Activated T-cell treated with anti-CD3 and anti-CD28 coated beads, Interleukin-2, amount 50 U/mL, for 72 hours (primary cell): ENCODE results near the gene LRBA. TPM values are rescaled to one million over a fixed set of nuclear protein-coding genes. Genes with fewer than 3 reads are reported as not detected.
A peak's percentile ranks its signal among the peaks of the same experiment; 100 is the strongest.

Source experiments
- ATAC-seq, 2 donors: fragments of 150-1000 bp; cut with Tn5 transposase; replicated peaks in 1 of 2; 2 replicates each; pipeline ENCODE4 v1.10.0; 2021; ENCODE audit warnings: moderate library complexity in 2 of 2, mild to moderate bottlenecking in 1 of 2
- DNase-seq, 2 donors: peaks; one replicate each; pipeline ENCODE4 v3.0.0; 2021 to 2022; ENCODE audit warnings: mixed read lengths in 1 of 2
- H3K27ac Mint-ChIP-seq: one replicate; pipeline ENCODE4 v1.8.0; 2022; ENCODE audit warnings: mild to moderate bottlenecking, moderate library complexity, mixed read lengths
- H3K27me3 Mint-ChIP-seq: one replicate; pipeline ENCODE4 v1.8.0; 2022; ENCODE audit warnings: low read depth, mixed read lengths
- H3K36me3 Mint-ChIP-seq, 2 donors: one replicate each; pipeline ENCODE4 v1.8.0; 2022; ENCODE audit warnings: mixed read lengths in 2 of 2, mild to moderate bottlenecking in 1 of 2; ENCODE audit not compliant: insufficient read depth in 2 of 2
- H3K4me1 Mint-ChIP-seq: one replicate; pipeline ENCODE4 v1.8.0; 2022; ENCODE audit warnings: low read depth, mixed read lengths
- H3K4me3 Mint-ChIP-seq, 2 donors: one replicate each; pipeline ENCODE4 v1.8.0; 2022; ENCODE audit warnings: mild to moderate bottlenecking in 2 of 2, mixed read lengths in 2 of 2, moderate library complexity in 2 of 2
- H3K9me3 Mint-ChIP-seq, 2 donors: one replicate each; pipeline ENCODE4 v1.8.0; 2022; ENCODE audit warnings: mixed read lengths in 2 of 2
- total RNA-seq, 2 donors: library from RNA; stranded (reverse); gene quantifications; one replicate each; pipeline ENCODE4 v1.2.3, GENCODE V29; 2022

LRBA gene
- total RNA-seq, 2 donors from 2014 or later = 46.3 to 56.6 TPM

DNA sequence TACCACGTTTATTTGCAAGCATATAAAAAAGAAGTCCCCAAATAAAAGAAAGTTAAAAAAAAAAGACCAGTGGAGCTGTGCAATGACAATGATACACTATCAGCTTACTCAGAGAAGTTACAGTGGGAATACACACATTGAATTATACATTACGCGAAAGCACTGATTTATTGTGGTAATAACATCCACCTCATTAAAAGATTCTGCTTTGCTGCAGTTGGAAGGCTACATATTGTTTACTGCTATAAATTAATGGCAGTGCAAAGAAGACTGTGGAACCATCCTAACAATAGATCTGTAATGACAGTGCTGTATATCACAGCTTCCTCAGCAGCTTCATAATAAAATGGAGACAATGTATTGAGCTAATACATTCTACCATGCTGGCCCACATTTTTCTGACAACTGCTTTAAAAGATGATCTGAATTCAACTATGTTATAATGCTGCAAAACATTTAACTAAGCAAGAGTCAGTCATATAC lies 575.6 kb downstream of the LRBA start:
- ATAC-seq = no peak
- Mint-ChIP-seq H3K9me3 (peaks cover 0 to 3% of the 10 kb centered on the region in 2 donors), H3K27me3 (no peaks in the 10 kb centered on the region), H3K4me1 (peaks cover 21% of the 10 kb centered on the region), H3K27ac (peak overlapping the region; percentile 50), H3K36me3 (peaks cover 4 to 12% of the 10 kb centered on the region in 2 donors), H3K4me3 (no peak overlapping the region)
- DNase-seq = no peak

DNA sequence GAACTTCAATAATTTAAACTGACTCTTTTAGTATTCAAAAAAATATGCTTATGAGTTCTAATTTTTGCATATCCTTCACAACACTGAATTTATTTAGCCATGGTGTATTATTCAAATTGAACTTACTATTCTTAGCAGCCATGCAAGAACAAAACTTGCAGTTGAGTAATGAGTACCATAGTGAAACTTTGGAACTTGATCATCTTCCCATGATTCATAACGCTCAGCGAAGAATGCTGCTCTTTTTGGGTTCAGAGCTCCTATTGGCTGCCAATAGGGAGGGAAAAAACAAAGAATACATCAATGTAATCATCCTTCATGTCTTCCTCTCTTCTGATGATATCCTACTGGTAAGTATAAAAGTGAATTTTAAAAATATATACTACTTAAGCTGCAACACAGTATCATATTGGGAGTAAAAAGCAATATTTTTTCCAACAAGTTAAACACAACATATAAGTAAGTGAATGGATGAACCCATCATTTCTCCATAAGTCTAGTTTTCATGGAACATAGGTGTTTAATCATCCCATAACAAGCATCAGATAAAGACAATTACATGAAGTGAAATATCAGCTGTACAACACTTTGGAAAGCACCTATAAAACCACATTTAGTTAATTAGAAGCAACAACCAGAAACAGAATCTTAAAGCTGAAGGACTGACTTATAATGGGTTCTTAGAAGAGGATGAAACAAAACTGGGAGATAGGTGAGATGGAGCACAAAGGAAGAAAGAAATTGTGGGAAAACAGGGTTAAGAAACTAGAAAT lies 578.3 kb downstream of the LRBA start:
- DNase-seq (peak; percentile 31 to 41), ATAC-seq (peak; percentile 92 to 98)
- Mint-ChIP-seq H3K27me3 (no peaks in the 10 kb centered on the region), H3K4me1 (peaks cover 21% of the 10 kb centered on the region), H3K27ac (peak overlapping the region; percentile 11), H3K36me3 (peaks cover 5 to 17% of the 10 kb centered on the region in 2 donors), H3K4me3 (peak overlapping the region; percentile 5 to 51), H3K9me3 (peaks cover 0 to 3% of the 10 kb centered on the region in 2 donors)

DNA sequence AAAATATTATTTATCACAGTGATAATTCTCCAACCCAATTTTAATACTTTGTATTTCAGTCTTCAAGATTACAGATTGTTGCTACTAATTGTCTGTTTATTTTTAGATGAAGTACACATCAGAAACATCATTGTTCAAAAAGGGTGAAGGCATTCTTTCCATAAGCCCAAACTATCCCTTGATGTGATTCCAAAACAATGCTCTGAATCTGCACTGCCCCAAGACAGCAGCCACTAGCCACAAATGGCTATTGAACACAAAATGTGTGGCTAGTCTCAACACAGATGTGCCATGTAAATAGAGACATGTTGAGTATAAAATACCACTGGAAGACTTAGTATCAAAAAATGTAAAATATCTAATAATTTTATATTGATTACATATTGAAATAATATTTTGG lies 583.9 kb downstream of the LRBA start:
- Mint-ChIP-seq H3K36me3 (peaks cover 5 to 14% of the 10 kb centered on the region in 2 donors), H3K9me3 (peaks cover 0 to 3% of the 10 kb centered on the region in 2 donors), H3K27me3 (no peaks in the 10 kb centered on the region), H3K4me1 (peaks cover 9% of the 10 kb centered on the region), H3K4me3 (no peak overlapping the region), H3K27ac (no peak overlapping the region)
- ATAC-seq (no peak), DNase-seq (no peak)

DNA sequence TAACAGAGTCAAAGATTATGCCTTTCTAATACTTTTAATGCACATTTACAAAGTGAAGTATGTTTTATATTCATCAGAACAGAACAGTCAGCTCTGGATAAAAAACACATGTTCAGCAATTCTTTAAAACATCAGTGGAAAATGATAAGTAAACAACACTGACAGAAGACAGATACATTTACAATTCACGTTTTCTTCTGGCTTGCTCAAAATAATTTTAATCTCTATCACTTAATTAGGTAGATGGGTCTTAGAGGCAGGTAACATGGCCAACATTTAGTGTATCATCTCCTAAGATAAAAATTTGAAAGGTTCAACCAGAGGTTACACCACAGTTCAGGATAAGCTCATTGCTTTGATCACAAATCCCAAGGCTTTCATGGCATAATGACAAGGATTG lies 589.9 kb downstream of the LRBA start:
- H3K4me1 Mint-ChIP-seq = no peaks in the 10 kb centered on the region
- no peaks in the 10 kb centered on the region for H3K9me3 Mint-ChIP-seq
- H3K27ac Mint-ChIP-seq = no peak overlapping the region
- no peak overlapping the region for H3K4me3 Mint-ChIP-seq
- peaks cover 0 to 4% of the 10 kb centered on the region in 2 donors for H3K36me3 Mint-ChIP-seq
- ATAC-seq (no peak), DNase-seq (no peak)
- no peaks in the 10 kb centered on the region for H3K27me3 Mint-ChIP-seq

DNA sequence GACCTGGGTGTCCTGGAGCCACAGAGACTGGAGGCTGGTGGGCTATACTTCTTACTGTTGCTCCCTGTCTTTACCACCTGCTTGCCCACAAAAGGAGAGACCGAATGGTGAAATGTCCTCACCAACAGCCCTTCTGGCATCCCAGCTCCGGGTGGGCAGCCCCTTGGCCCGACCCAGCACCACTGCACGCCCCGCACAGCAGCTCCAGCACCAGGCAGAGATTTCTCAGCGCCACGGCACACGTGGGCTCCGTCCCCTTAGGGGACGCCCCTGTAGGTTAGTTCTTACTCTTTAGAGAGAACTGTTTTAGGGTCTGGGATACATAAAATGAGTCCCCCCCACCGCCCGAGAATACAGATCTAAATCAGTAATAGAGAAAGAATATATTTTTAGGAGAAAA lies 591.6 kb downstream of the LRBA start:
- no peaks in the 10 kb centered on the region for H3K9me3 Mint-ChIP-seq

DNA sequence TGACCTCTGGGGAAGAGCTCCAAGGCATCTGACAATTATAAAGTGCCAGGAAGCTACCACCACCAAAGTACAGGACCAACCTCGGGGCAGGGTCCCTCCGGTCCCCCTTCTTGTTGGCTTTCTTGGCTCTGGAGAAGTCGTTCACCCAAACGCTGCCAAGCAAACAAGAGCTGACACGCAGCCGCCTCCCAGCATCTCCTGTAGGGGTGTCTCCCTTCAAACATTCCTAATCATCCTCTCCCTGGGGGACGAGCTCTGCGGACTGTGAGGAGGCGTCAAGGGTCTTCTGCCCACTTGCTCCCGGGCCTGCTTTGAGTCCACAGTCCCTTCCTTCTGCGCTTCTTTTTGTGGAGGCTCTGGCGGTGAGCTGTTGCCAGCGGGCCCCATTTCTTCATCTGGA lies 592.0 kb downstream of the LRBA start:
- no peak overlapping the region for H3K27ac Mint-ChIP-seq
- H3K9me3 Mint-ChIP-seq = no peaks in the 10 kb centered on the region
- H3K27me3 Mint-ChIP-seq = no peaks in the 10 kb centered on the region
- ATAC-seq = no peak
- DNase-seq = no peak
- peaks cover 0 to 4% of the 10 kb centered on the region in 2 donors for H3K36me3 Mint-ChIP-seq
- no peaks in the 10 kb centered on the region for H3K4me1 Mint-ChIP-seq
- no peak overlapping the region for H3K4me3 Mint-ChIP-seq

More for the DNA sequence above, 591.6 kb downstream of the LRBA start:
- Mint-ChIP-seq H3K27me3 (no peaks in the 10 kb centered on the region), H3K4me1 (no peaks in the 10 kb centered on the region), H3K4me3 (no peak overlapping the region), H3K27ac (no peak overlapping the region), H3K36me3 (peaks cover 0 to 4% of the 10 kb centered on the region in 2 donors)
- ATAC-seq (no peak), DNase-seq (no peak)

DNA sequence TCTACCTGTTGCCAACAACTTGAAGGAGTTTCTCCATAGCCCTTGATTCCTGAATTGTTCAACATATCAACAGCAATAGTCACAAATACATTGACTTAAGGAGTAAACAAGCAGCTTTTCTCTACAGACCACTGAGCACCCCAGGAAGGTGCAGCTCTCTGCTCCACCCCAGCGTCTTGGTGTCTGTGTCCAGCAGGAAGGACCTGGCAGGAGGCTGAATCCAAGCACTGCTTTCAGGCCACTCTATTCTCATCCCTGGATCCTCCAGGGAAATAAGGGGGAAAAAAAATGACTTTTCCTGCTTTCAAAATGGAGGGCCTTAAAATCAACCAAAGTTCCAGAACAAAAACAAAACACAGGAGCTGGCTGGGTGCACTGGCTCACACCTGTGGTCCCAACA lies 593.5 kb downstream of the LRBA start:
- Mint-ChIP-seq H3K27me3 (no peaks in the 10 kb centered on the region), H3K9me3 (no peaks in the 10 kb centered on the region), H3K4me1 (no peaks in the 10 kb centered on the region), H3K27ac (no peak overlapping the region), H3K4me3 (no peak overlapping the region), H3K36me3 (peaks cover 0 to 4% of the 10 kb centered on the region in 2 donors)
- ATAC-seq = no peak
- DNase-seq = no peak

DNA sequence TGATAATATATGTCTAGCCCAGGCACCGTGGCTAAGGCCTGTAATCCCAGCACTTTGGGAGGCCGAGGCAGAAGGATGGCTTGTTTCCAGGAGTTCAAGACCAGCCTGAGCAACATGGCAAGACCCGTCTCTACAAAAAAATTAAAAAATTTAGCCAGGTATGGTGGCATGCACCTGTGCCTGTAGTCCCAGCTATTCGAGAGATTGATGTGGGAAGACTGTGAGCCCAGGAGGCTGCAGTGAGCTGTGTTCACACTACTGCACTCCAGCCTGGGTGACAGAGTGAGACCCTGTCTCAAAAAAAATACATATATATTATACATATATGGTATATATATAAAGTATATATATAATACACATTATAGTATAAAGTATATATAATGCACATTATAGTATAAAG lies 595.1 kb downstream of the LRBA start:
- Mint-ChIP-seq H3K4me1 (no peaks in the 10 kb centered on the region), H3K9me3 (no peaks in the 10 kb centered on the region), H3K27me3 (no peaks in the 10 kb centered on the region), H3K36me3 (peaks cover 0 to 4% of the 10 kb centered on the region in 2 donors), H3K27ac (no peak overlapping the region), H3K4me3 (no peak overlapping the region)
- no peak for DNase-seq
- ATAC-seq = no peak

DNA sequence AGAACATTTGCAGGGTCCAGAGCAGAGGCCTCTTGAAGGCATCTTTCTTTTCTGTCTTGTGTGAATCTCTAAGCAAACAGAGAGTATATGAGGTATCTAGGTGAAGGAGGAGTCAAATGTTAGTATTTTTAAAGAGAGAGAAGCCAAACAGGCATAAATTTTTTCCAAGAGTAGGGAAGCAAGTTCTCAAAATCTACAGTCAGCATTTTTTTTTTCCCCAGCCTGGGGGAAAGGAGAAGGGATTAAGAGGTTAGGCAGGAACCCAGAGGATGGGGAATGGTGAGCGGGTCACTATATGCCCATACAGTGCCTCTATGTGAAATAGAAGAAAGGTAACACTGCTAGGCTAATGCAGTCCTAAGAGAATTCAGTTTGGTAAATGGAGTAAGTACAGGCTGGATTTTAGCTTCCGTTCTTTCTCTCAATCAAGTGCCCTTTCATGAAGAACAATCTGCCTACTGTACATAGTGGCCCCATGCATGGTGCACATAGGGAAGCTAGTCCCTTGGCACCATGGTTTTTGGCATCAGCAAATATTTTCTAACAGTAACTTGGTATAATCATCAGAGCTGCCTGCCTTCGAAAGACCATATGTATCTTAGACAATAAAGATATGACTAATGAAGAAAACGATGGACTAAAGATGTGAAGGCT lies 596.2 kb downstream of the LRBA start:
- DNase-seq (no peak), ATAC-seq (no peak)
- no peaks in the 10 kb centered on the region for H3K4me1 Mint-ChIP-seq
- no peak overlapping the region for H3K27ac Mint-ChIP-seq
- no peaks in the 10 kb centered on the region for H3K27me3 Mint-ChIP-seq
- H3K9me3 Mint-ChIP-seq = no peaks in the 10 kb centered on the region
- no peak overlapping the region for H3K4me3 Mint-ChIP-seq
- peaks cover 0 to 4% of the 10 kb centered on the region in 2 donors for H3K36me3 Mint-ChIP-seq

DNA sequence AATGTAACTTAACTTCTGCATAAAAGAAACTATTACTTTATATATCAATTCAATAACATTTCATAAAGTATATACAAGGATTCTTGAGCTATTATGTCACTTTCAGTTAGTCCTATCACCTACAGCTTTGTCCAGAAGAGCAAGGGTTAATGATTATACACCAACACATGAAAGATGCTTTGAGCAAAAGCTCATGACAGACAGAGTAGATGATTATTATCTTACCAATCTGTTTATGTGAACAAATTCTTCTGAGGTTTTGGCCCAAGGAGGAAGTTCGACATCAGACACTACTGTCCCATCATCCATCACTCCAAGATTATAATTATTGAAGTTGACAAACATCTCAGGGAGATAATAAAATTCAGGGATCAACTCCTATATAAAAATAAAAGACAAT lies 599.9 kb downstream of the LRBA start:
- H3K4me3 Mint-ChIP-seq = no peak overlapping the region
- H3K36me3 Mint-ChIP-seq = no peaks in the 10 kb centered on the region
- H3K27ac Mint-ChIP-seq = peak overlapping the region; percentile 54
- no peaks in the 10 kb centered on the region for H3K9me3 Mint-ChIP-seq
- H3K27me3 Mint-ChIP-seq = no peaks in the 10 kb centered on the region
- DNase-seq (no peak), ATAC-seq (no peak)
- H3K4me1 Mint-ChIP-seq = no peaks in the 10 kb centered on the region

DNA sequence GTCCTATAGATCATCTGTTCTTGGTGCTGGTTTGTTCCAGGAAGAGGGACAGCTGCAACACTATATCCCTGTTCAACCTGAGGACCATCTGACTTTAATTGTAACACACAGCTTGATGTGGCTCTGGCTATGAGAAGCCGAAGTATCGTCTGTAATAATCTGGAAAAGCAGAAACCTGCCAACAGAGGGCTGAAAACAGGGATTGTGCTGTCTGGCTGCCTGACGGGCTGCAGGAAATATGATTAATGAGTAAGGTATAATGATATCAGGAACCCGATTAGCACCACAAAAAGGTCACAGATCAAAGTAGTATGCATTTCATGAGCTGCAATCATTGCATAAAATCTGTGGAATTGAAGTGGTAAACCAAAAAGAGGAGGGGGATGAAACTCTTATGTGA lies 603.6 kb downstream of the LRBA start:
- Mint-ChIP-seq H3K4me1 (no peaks in the 10 kb centered on the region), H3K36me3 (peaks cover 0 to 3% of the 10 kb centered on the region in 2 donors), H3K9me3 (no peaks in the 10 kb centered on the region), H3K4me3 (no peak overlapping the region), H3K27ac (no peak overlapping the region), H3K27me3 (no peaks in the 10 kb centered on the region)
- ATAC-seq (peak in 1 of 2 donors; percentile 36), DNase-seq (no peak)

DNA sequence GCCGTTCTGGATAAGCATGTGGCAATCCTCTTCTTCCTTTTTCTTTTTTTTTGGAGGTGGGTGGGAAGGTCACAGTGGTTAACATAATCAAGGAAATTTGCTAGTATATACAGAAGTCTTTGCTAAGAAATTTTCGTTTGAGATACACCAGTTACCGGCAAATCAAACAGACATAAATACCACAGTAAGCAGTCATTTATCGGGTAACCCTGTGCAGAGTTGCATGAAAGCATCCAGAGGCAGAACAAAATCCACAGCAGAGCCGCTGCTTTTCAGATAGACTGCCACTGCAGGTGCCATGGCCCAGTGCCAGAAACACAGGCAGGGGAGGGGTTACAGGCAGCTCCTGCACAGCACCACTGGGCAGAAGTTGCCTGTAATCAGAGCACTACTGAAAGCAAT lies 612.2 kb downstream of the LRBA start:
- Mint-ChIP-seq H3K9me3 (peaks cover 5 to 6% of the 10 kb centered on the region in 2 donors), H3K4me3 (no peak overlapping the region), H3K36me3 (peaks cover 12 to 19% of the 10 kb centered on the region in 2 donors), H3K27me3 (no peaks in the 10 kb centered on the region), H3K27ac (no peak overlapping the region), H3K4me1 (no peaks in the 10 kb centered on the region)
- peak; percentile 47 to 67 for ATAC-seq
- DNase-seq = peak; percentile 36 to 39

DNA sequence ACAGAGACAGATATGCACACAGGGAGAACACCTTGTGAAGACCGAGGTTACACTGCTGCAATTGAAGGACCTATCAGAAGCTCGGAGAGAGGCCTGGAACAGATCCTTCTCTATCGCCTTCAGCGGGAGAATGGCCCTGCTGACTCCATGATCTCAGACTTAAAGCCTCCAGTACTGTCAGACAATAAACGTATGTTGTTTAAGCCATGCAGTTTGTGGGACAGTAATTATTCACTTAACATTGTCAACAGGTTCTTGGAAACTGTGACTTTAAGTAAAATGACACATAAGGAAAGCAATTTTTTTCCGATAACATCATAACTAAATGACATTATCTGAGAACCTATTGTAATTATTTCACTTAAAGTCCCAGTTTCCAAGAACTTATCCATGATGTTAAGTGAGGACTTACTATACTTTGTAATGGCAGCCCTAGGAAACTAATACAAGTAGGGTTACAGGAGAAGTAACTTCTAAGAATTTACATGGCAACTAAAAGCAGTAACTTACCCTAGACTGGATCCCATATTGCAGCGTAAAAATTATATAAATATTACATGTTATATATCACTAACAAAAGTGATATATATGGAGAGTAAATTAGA lies 613.9 kb downstream of the LRBA start:
- H3K4me3 Mint-ChIP-seq = no peak overlapping the region
- peaks cover 5 to 9% of the 10 kb centered on the region in 2 donors for H3K9me3 Mint-ChIP-seq
- peak overlapping the region; percentile 77 for H3K27ac Mint-ChIP-seq
- ATAC-seq (peak in 1 of 2 donors; percentile 74), DNase-seq (no peak)
- peaks cover 4% of the 10 kb centered on the region for H3K4me1 Mint-ChIP-seq
- peaks cover 10 to 21% of the 10 kb centered on the region in 2 donors for H3K36me3 Mint-ChIP-seq
- no peaks in the 10 kb centered on the region for H3K27me3 Mint-ChIP-seq
